K562 (cell line): Measurements from ENCODE around the gene SHF. TPM values are rescaled to one million over a fixed set of nuclear protein-coding genes. Genes with fewer than 3 reads are reported as not detected.
A peak's percentile ranks its signal among the peaks of the same experiment; 100 is the strongest.

Experiments used
- ATAC-seq: fragments of 200-7000 bp; cut with Tn5 transposase; 3 replicates; pipeline ENCODE4 v1.9.1; 2020; ENCODE audit warnings: moderate library complexity
- BruUV-seq: library from RNA; stranded (reverse); fragments of 400-500 nt; replicated peaks from 2 replicates; lab custom pipeline; 2021; lab: Mats Ljungman, UMichigan
- CTCF ChIA-PET: fragments of 300-600 bp; formaldehyde crosslinking; extraction: SDS; loops from one replicate; lab custom pipeline; 2021; ENCODE audit warnings: low intra/inter-chr PET ratio; lab: Yijun Ruan, JAX
- POLR2A ChIA-PET: fragments of 300-600, 350-650 bp; sonication (Branson Sonifier 250); formaldehyde crosslinking; extraction: SDS; loops from one replicate; lab custom pipeline; 2021; ENCODE audit warnings: antibody characterized with exemption, inconsistent platforms; lab: Yijun Ruan, JAX
- DNase-seq, 4 experiments: peaks; one replicate each; pipeline versions ENCODE4 v3.0.0 to v3.0.0-alpha.2; 2011 to 2018; ENCODE audit warnings: low spot score in 3 of 4, mixed read lengths in 3 of 4; ENCODE audit errors: extremely low read depth in 1 of 4
- FAIRE-seq: peaks from 2 replicates; lab custom pipeline; 2011; peaks lifted over from hg19 to GRCh38; lab: Jason Lieb, UNC
- H2AFZ ChIP-seq: 2 replicates; pipeline ENCODE4 v1.6.0; 2011; ENCODE audit warnings: low read depth, low read length, control low read depth, inconsistent platforms
- H3K27ac ChIP-seq: fragments of 200-600 bp; 3 replicates; pipeline ENCODE4 v1.8.0; 2011; ENCODE audit warnings: low read depth, mild to moderate bottlenecking, control low read depth, inconsistent platforms, low read length, moderate library complexity, mixed read lengths; ENCODE audit errors: extremely low read depth
- H3K27me3 ChIP-seq, 2 experiments: fragments of 300-600 bp in 1 of 2; 2 replicates in 1 of 2; 3 replicates in 1 of 2; pipeline versions ENCODE4 v1.6.0 to v1.8.0; 2011; ENCODE audit warnings: inconsistent platforms in 2 of 2, low read length in 2 of 2, mild to moderate bottlenecking in 1 of 2, mixed read lengths in 1 of 2, moderate library complexity in 1 of 2; ENCODE audit not compliant: control insufficient read depth in 2 of 2, insufficient read depth in 2 of 2
- H3K36me3 ChIP-seq: fragments of 300-600 bp; 3 replicates; pipeline ENCODE4 v1.8.0; 2011; ENCODE audit warnings: mild to moderate bottlenecking, low read length, inconsistent platforms; ENCODE audit not compliant: control insufficient read depth, insufficient read depth
- H3K4me1 ChIP-seq, 2 experiments: fragments of 200-600 bp in 1 of 2; replicated peaks in 1 of 2; 2 replicates in 1 of 2; 3 replicates in 1 of 2; pipeline versions ENCODE4 v1.5.1 to v1.8.0; 2011; ENCODE audit warnings: inconsistent platforms in 2 of 2, low read length in 2 of 2, mild to moderate bottlenecking in 1 of 2, mixed read lengths in 1 of 2, moderate library complexity in 1 of 2; ENCODE audit not compliant: control insufficient read depth in 2 of 2, insufficient read depth in 2 of 2
- H3K4me2 ChIP-seq: 2 replicates; pipeline ENCODE4 v1.6.1; 2011; ENCODE audit warnings: low read length, control low read depth, inconsistent platforms, mixed read lengths; ENCODE audit not compliant: insufficient read depth
- H3K4me3 ChIP-seq: fragments of 200-600 bp; sonication (generic), shearing (Covaris generic); 2 replicates; pipeline ENCODE4 v1.5.1; 2016; ENCODE audit warnings: control low read depth, inconsistent platforms
- H3K79me2 ChIP-seq: fragments of 200-600 bp; 3 replicates; pipeline ENCODE4 v1.8.0; 2011; ENCODE audit warnings: low read length, inconsistent platforms; ENCODE audit not compliant: control insufficient read depth, insufficient read depth
- H3K9ac ChIP-seq, 2 experiments: 2 replicates each; pipeline versions ENCODE4 v1.6.0 to v1.6.1; 2011; ENCODE audit warnings: low read depth in 2 of 2, low read length in 2 of 2, control low read depth in 1 of 2, inconsistent platforms in 1 of 2, mild to moderate bottlenecking in 1 of 2, mixed read lengths in 1 of 2; ENCODE audit not compliant: insufficient read depth in 1 of 2
- H3K9me1 ChIP-seq: one replicate; pipeline ENCODE4 v1.6.0; 2011; ENCODE audit warnings: inconsistent platforms, mild to moderate bottlenecking, low read length, moderate library complexity; ENCODE audit not compliant: control insufficient read depth, insufficient read depth
- H3K9me3 ChIP-seq: replicated peaks from 2 replicates; pipeline ENCODE4 v1.5.1; 2011; ENCODE audit warnings: low read depth, low read length, inconsistent platforms; ENCODE audit not compliant: control insufficient read depth, insufficient read depth
- H4K20me1 ChIP-seq: replicated peaks from 2 replicates; pipeline ENCODE4 v1.6.1; 2011; ENCODE audit warnings: low read length, inconsistent platforms, mixed read lengths; ENCODE audit not compliant: control insufficient read depth, insufficient read depth
- PHB2 ChIP-seq: fragments of 450-650 bp; IDR thresholded peaks from 2 replicates; pipeline ENCODE4 v1.6.1; 2017; ENCODE audit warnings: low read depth
- TFAP4 ChIP-seq: sonication (generic); formaldehyde crosslinking; IDR thresholded peaks from 2 replicates; pipeline ENCODE4 v1.8.0; 2022; ENCODE audit warnings: missing genetic modification reagents, mild to moderate bottlenecking, moderate library complexity, borderline replicate concordance
- WGBS: fragments of 100-300 bp; shearing (Covaris generic); methylation state at CpG from one replicate; pipeline ENCODE4 v1.1.6; 2016; ENCODE audit warnings: low coverage, mixed read lengths; ENCODE audit not compliant: insufficient coverage; ENCODE audit errors: missing lambda C conversion rate; 5-methylcytosine and 5-hydroxymethylcytosine counted together
- in situ Hi-C: fragments of 300-500 bp; cut with MboI; formaldehyde crosslinking; loops from 4 replicates; pipeline ENCODE4 v1.15.0; 2018; ENCODE audit warnings: inconsistent platforms, mixed read lengths
- intact Hi-C: fragments of 100-400 bp; cut with micrococcal nuclease; formaldehyde crosslinking; loops from 2 replicates; pipeline ENCODE4 v1.14.2; 2022
- polyA plus RNA-seq, 8 experiments: library from polyadenylated mRNA; depleted of rRNA in 4 of 8; stranded (reverse) in 5 of 8; unstranded in 3 of 8; fragments of >200 nt; fragmentation: Nextera tagmentation in 2 of 8; fragmentation: Illumina TruSeq in 1 of 8; extraction: Ambion mirVana in 2 of 8; extraction: Trizol in 1 of 8; gene quantifications; 2 replicates each; pipeline versions ENCODE4 v1.2.1 to v1.2.3, GENCODE V29; 2011 to 2014; ENCODE audit warnings: inconsistent platforms in 1 of 8, missing spikeins in 1 of 8
- total RNA-seq, 7 experiments: library from RNA; depleted of rRNA in 6 of 7; stranded (reverse); fragments of >200 nt in 6 of 7; fragmentation: Illumina TruSeq in 2 of 7; extraction: Trizol in 2 of 7; gene quantifications; 2 replicates each; pipeline versions ENCODE4 v1.2.1 to v1.2.3, GENCODE V29; 2011 to 2021; ENCODE audit warnings: low replicate concordance in 1 of 7
- TF ChIP-seq, protein P1 (sequence below): fragments of 450-650 bp; IDR thresholded peaks from 2 replicates; pipeline ENCODE4 v1.6.1; 2018; ENCODE audit not compliant: partially characterized antibody

SHF gene
- total and polyA plus RNA-seq, 9 of the 15 experiments (the other 6 are each of a cell fraction or from before 2014, with no cell fraction given): 0.51 to 2.2 (median 0.85) TPM; not detected in 2

DNA sequence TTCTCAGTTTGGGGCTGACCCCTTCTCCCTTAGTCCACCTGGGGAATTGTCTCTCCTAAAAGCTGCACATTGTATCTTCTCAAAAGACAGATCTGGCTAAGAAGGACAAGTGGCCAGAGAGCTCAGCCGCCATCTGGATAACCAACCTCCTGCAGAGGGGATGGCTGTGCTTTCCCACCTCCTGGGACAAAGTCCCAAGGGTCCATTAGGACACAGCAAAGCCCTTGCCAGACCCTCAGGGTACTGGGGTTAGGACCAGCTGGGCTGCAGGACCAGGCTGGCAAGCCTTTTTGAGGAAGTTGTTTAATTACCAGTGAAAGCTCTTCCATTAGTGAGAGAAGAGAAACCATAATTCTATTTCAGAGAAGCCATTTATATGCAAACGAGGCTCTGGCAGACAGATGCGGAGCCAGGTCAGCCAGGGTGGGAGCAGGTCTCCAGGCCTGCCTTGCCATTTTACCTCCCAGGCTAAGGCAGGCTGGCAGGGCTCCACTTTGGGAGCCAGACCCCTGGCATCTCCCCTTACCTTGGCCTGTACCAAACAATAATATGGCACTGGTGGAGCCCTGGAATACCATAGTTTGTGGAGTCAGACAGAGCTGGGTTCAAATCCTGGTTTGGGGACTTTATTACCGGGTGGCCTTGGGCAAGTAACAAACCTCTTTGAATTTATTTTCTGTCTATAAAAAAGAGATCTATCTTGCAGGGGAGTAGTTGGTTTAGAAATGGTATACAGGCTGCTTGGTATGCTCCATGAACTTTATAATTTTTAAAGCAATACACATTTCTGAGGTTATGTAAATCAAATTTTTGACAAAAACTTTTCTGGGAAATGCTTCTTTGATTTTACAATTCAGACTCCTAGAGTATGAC lies 17.9 kb downstream of the SHF start:
- no peaks in the 10 kb centered on the region for H3K27me3 ChIP-seq
- TF ChIP-seq, protein P1, sequence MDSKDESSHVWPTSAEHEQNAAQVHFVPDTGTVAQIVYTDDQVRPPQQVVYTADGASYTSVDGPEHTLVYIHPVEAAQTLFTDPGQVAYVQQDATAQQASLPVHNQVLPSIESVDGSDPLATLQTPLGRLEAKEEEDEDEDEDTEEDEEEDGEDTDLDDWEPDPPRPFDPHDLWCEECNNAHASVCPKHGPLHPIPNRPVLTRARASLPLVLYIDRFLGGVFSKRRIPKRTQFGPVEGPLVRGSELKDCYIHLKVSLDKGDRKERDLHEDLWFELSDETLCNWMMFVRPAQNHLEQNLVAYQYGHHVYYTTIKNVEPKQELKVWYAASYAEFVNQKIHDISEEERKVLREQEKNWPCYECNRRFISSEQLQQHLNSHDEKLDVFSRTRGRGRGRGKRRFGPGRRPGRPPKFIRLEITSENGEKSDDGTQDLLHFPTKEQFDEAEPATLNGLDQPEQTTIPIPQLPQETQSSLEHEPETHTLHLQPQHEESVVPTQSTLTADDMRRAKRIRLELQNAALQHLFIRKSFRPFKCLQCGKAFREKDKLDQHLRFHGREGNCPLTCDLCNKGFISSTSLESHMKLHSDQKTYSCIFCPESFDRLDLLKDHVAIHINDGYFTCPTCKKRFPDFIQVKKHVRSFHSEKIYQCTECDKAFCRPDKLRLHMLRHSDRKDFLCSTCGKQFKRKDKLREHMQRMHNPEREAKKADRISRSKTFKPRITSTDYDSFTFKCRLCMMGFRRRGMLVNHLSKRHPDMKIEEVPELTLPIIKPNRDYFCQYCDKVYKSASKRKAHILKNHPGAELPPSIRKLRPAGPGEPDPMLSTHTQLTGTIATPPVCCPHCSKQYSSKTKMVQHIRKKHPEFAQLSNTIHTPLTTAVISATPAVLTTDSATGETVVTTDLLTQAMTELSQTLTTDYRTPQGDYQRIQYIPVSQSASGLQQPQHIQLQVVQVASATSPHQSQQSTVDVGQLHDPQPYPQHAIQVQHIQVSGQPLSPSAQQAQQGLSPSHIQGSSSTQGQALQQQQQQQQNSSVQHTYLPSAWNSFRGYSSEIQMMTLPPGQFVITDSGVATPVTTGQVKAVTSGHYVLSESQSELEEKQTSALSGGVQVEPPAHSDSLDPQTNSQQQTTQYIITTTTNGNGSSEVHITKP: peak; percentile 62
- TF ChIP-seq TFAP4 (CRISPR knock-in tag) (no peak), PHB2 (no peak)
- H3K79me2 ChIP-seq: peaks cover 3% of the 10 kb centered on the region; the same call in 1 of the 3 replicates
- H2AFZ ChIP-seq: peak overlapping the region; percentile 95
- ChIA-PET POLR2A (interaction anchor here (0.6 to 2.7 kb wide), 7 partner anchors 10 to 213 kb away, joined by 3 to 12 read pairs (median 3); no protein-coding TSS in a partner anchor), CTCF (interaction anchor here (0.5 kb wide), 1 partner anchor 250 kb away, joined by 6 read pairs; no protein-coding TSS in a partner anchor)
- ATAC-seq (peak; percentile 0; the same call in 1 of the 3 replicates), DNase-seq (no peak), FAIRE-seq (no peak)
- peak overlapping the region; percentile 73 for H3K27ac ChIP-seq
- H3K4me2 ChIP-seq: peak overlapping the region; percentile 65; the same call in 1 of the 2 replicates
- no TSS peak for BruUV-seq
- no peak overlapping the region for H3K4me3 ChIP-seq
- no peaks in the 10 kb centered on the region for H3K9me1 ChIP-seq
- 54% methylated on average over 4 of the region's 4 CpGs for WGBS
- intact Hi-C loops (loop anchor here (10.0 kb wide), 1 partner anchor 445 kb away; no protein-coding TSS in a partner anchor), in situ Hi-C loops (no loop called here)
- peak overlapping the region; percentile 82 to 97; a peak in 2 of 4 replicates for H3K9ac ChIP-seq
- no peaks in the 10 kb centered on the region; the same call in 1 of the 2 replicates for H4K20me1 ChIP-seq
- H3K4me1 ChIP-seq: peaks cover 31 to 45% of the 10 kb centered on the region in 2 experiments
- no peaks in the 10 kb centered on the region for H3K36me3 ChIP-seq
- no peaks in the 10 kb centered on the region for H3K9me3 ChIP-seq
